Heart right ventricle (tissue), 16 donors: ENCODE measurements around the gene IRF6. TPM values are rescaled to one million over a fixed set of nuclear protein-coding genes. Genes with fewer than 3 reads are reported as not detected.

Source experiments
- ATAC-seq, 8 donors: fragments of 200-7000 bp; cut with Tn5 transposase; one replicate each; pipeline ENCODE4 v1.9.1; 2020; ENCODE audit warnings: mild to moderate bottlenecking in 8 of 8, moderate library complexity in 8 of 8, moderate number of reproducible peaks in 1 of 8
- DNase-seq, 2 donors: peaks; one replicate each; pipeline ENCODE4 v3.0.0-alpha.2; 2020
- H3K27ac ChIP-seq, 10 donors: fragments of 200-600 bp; sonication (generic) in 2 of 10; one replicate each; pipeline versions ENCODE4 v1.5.0 to v1.8.0; 2020 to 2022; ENCODE audit warnings: mild to moderate bottlenecking in 3 of 10
- H3K27me3 ChIP-seq, 7 donors: fragments of 200-600 bp; one replicate each; pipeline ENCODE4 v1.8.0; 2021 to 2022; ENCODE audit warnings: mild to moderate bottlenecking in 2 of 7
- H3K36me3 ChIP-seq, 9 donors: fragments of 200-600 bp; sonication (generic) in 1 of 9; one replicate each; pipeline versions ENCODE4 v1.5.0 to v1.8.0; 2020 to 2022; ENCODE audit warnings: mild to moderate bottlenecking in 2 of 9
- H3K4me1 ChIP-seq, 9 donors: fragments of 200-600 bp; sonication (generic) in 1 of 9; one replicate each; pipeline versions ENCODE4 v1.5.0 to v1.8.0; 2020 to 2022; ENCODE audit warnings: mild to moderate bottlenecking in 4 of 9
- H3K4me3 ChIP-seq, 10 donors: fragments of 200-600 bp; sonication (generic) in 2 of 10; one replicate each; pipeline versions ENCODE4 v1.5.0 to v1.8.0; 2020 to 2022; ENCODE audit warnings: mild to moderate bottlenecking in 7 of 10, moderate library complexity in 2 of 10
- H3K9me3 ChIP-seq, 11 donors: fragments of 200-600 bp in 10 of 11; sonication (generic) in 2 of 11; one replicate each; pipeline versions ENCODE4 v1.5.0 to v1.8.0; 2013 to 2022; ENCODE audit warnings: mild to moderate bottlenecking in 2 of 11, control low read depth in 1 of 11, moderate library complexity in 1 of 11
- CTCF ChIP-seq, 9 donors: fragments of 200-600 bp; sonication (generic) in 2 of 9; IDR thresholded peaks; one replicate each; pipeline versions ENCODE4 v1.5.0 to v1.8.0; 2021 to 2022; ENCODE audit warnings: antibody characterized with exemption in 9 of 9, mild to moderate bottlenecking in 5 of 9, moderate library complexity in 1 of 9
- WGBS, 2 donors: extraction: QIAGEN DNeasy Blood & Tissue Kit; methylation state at CpG; one replicate each; pipeline ENCODE4 v1.1.7; 2013; ENCODE audit warnings: inconsistent platforms in 1 of 2; 5-methylcytosine and 5-hydroxymethylcytosine counted together
- intact Hi-C, 10 donors: fragments of 100-400 bp; cut with DNase I; formaldehyde crosslinking; loops; one replicate each; pipeline versions ENCODE4 v1.11.1 to v1.14.2; 2022
- polyA plus RNA-seq, 2 donors: library from polyadenylated mRNA; stranded (reverse); fragments of 200-250 nt; gene quantifications; one replicate each; pipeline ENCODE4 v1.2.3, GENCODE V29; 2013
- total RNA-seq, 10 donors: library from RNA; stranded (reverse); fragmentation: NEBNext Ultra II Directional in 3 of 10; extraction: Animal tissue kit (Norgen Biotek cat#: 25700) in 3 of 10; gene quantifications; one replicate each; pipeline versions ENCODE4 v1.2.1 to v1.2.4, GENCODE V29; 2021 to 2023
- donor health status: Arrhythmogenic right ventricular cardiomyopathy.
- donor health status: ischemic (EF 13 %, LVEDD 7.1; RV severe dilation, severe dysfunction).
- donor health status: healthy with polysubstance abuse.
- donor health status: DM: no; HTN: yes; CAD: no.
- donor health status: DM: no; HTN: no; CAD: no.
- donor health status: ischemic (EF 25% LVEDD 6.9; RV normal size, moderate dysfunction).
- donor health status: ischemic (EF 25% LVEDD 5.7; RV mildly dilated, moderate dysfunction).
- donor health status: healthy.
- donor health status: DM: yes; HTN: yes; CAD: no.
- donor health status: Ischemic cardiomyopathy.
- donor health status: ischemic (EF 35%, LVEDD 5.7; RV mildly dilated, moderate dysfunction).
- donor health status: nonischemic (EF 11% LVEDD 7.7; RV severe dilation, severe dysfunction).
- donor health status: DM: yes; HTN: yes; CAD: no.
- donor health status: PGD.
- donor health status: ischemic (EF 29% LVEDD 5.4; RV normal size, mild dysfunction).
- donor health status: nonischemic (EF 23%, LVEDD 6.1; RV moderate dilation, normal function).

IRF6 gene
- total and polyA plus RNA-seq, 12 donors, result 1.2 to 69.4 (median 41.3) TPM

GRCh38 chr1:209815490-209815889 is 9.5 kb upstream of the IRF6 start:
- ATAC-seq, result no peak
- TF ChIP-seq CTCF (IDR thresholded peaks at IDR 0.05), result no peak
- Histone ChIP-seq H3K27ac (no peak overlapping the region), H3K27me3 (peaks cover 0 to 22% (median 0%) of the 10 kb centered on the region in 7 donors), H3K4me3 (no peak overlapping the region), H3K36me3 (no peaks in the 10 kb centered on the region), H3K9me3 (no peaks in the 10 kb centered on the region), H3K4me1 (no peaks in the 10 kb centered on the region)
- DNase-seq, result no peak
- intact Hi-C loops, result no loop called here
- 83 to 84% methylated on average over 3 of the region's 3 CpGs for WGBS, 2 donors

- 86% methylated on average over 4 of the region's 4 CpGs for WGBS, 2 donors
- no peak overlapping the region for H3K4me3 ChIP-seq
- no peak for TF ChIP-seq CTCF (IDR thresholded peaks at IDR 0.05)
- peaks cover 0 to 6% (median 0%) of the 10 kb centered on the region in 7 donors for H3K27me3 ChIP-seq
- intact Hi-C loops, result no loop called here
- H3K9me3 ChIP-seq, result no peaks in the 10 kb centered on the region
- H3K4me1 ChIP-seq, result peaks cover 0 to under 1% (median 0%) of the 10 kb centered on the region in 9 donors
- ATAC-seq (no peak), DNase-seq (no peak)
- H3K36me3 ChIP-seq, result no peaks in the 10 kb centered on the region
- H3K27ac ChIP-seq, result no peak overlapping the region
These were observed 8.0 kb upstream of the IRF6 start for GRCh38 chr1:209813902-209814301.

GRCh38 chr1:209810783-209811182 is 4.8 kb upstream of the IRF6 start:
- no peak for DNase-seq
- Histone ChIP-seq H3K36me3 (no peaks in the 10 kb centered on the region), H3K4me1 (peaks cover 0 to 26% (median 17%) of the 10 kb centered on the region in 9 donors), H3K27me3 (no peaks in the 10 kb centered on the region), H3K4me3 (no peak overlapping the region), H3K9me3 (no peaks in the 10 kb centered on the region), H3K27ac (no peak overlapping the region)
- TF ChIP-seq CTCF (IDR thresholded peaks at IDR 0.05), result no peak
- no peak for ATAC-seq
- intact Hi-C loops, result no loop called here
- WGBS, 2 donors, result 82% methylated on average over 5 of the region's 5 CpGs

- no peaks in the 10 kb centered on the region for H3K36me3 ChIP-seq
- TF ChIP-seq CTCF (IDR thresholded peaks at IDR 0.05), result no peak
- 91 to 93% methylated on average over 4 of the region's 4 CpGs for WGBS, 2 donors
- no peaks in the 10 kb centered on the region for H3K9me3 ChIP-seq
- DNase-seq, result no peak
- H3K27ac ChIP-seq, result no peak overlapping the region
- no peaks in the 10 kb centered on the region for H3K27me3 ChIP-seq
- intact Hi-C loops, result no loop called here
- peaks cover 0 to 29% (median 17%) of the 10 kb centered on the region in 9 donors for H3K4me1 ChIP-seq
- no peak overlapping the region for H3K4me3 ChIP-seq
- no peak for ATAC-seq
These were observed 3.7 kb upstream of the IRF6 start for GRCh38 chr1:209809611-209810010.
